GM19467 (cell line): Measurements from ENCODE around the gene NALCN.

Source experiments
- ATAC-seq: cut with Tn5 transposase; IDR thresholded peaks from one replicate; pipeline ENCODE4 v1.9.1; 2021; ENCODE audit warnings: mild to moderate bottlenecking, moderate library complexity; ENCODE audit not compliant: unreplicated experiment

NALCN gene

GRCh38 chr13:101036546-101036945 is 379.8 kb downstream of the NALCN start:
- no peak for ATAC-seq

GRCh38 chr13:101035119-101035620 is 381.1 kb downstream of the NALCN start:
- ATAC-seq = no peak

- ATAC-seq = no peak
Measured at GRCh38 chr13:101026736-101027398, 389.4 kb downstream of the NALCN start.

GRCh38 chr13:101026328-101026727 is 390.0 kb downstream of the NALCN start:
- no peak for ATAC-seq

GRCh38 chr13:101025925-101026324 is 390.4 kb downstream of the NALCN start:
- no peak for ATAC-seq

GRCh38 chr13:101025519-101025918 is 390.8 kb downstream of the NALCN start:
- ATAC-seq = no peak

GRCh38 chr13:101019126-101019525 is 397.2 kb downstream of the NALCN start:
- ATAC-seq = no peak

GRCh38 chr13:101018720-101019119 is 397.6 kb downstream of the NALCN start:
- no peak for ATAC-seq

GRCh38 chr13:101017123-101017872 is 399.0 kb downstream of the NALCN start:
- ATAC-seq = no peak

- ATAC-seq = no peak
Measured at GRCh38 chr13:101016475-101016874, 399.8 kb downstream of the NALCN start.

GRCh38 chr13:101013245-101013644 is 403.1 kb downstream of the NALCN start:
- ATAC-seq = no peak

- no peak for ATAC-seq
Measured at GRCh38 chr13:101010100-101010499, 406.2 kb downstream of the NALCN start.

GRCh38 chr13:101007245-101007644 is 409.1 kb downstream of the NALCN start:
- no peak for ATAC-seq
